ENCODE results near the gene ABCA3.

The ABCA3 gene

GRCh38 chr16:2350500-2350899, 10.0 kb upstream of the ABCA3 start:
- DNase-seq = no peak

- DNase-seq = no peak
These were observed 2.7 kb upstream of the ABCA3 start for GRCh38 chr16:2343211-2343610.

GRCh38 chr16:2341456-2342447, 1.2 kb upstream of the ABCA3 start:
- DNase-seq = peak; percentile 4

- peak; percentile 58 for DNase-seq
These were observed 725 bp downstream of the ABCA3 start for GRCh38 chr16:2339521-2340484.

- no peak for DNase-seq
These were observed 2.9 kb downstream of the ABCA3 start for GRCh38 chr16:2337431-2338296.

GRCh38 chr16:2335286-2335895, 5.1 kb downstream of the ABCA3 start:
- DNase-seq = no peak

- no peak for DNase-seq
These were observed 6.7 kb downstream of the ABCA3 start for GRCh38 chr16:2333772-2334379.

GRCh38 chr16:2333231-2333630, 7.3 kb downstream of the ABCA3 start:
- DNase-seq = no peak

GRCh38 chr16:2331931-2332267, 8.6 kb downstream of the ABCA3 start:
- no peak for DNase-seq

- no peak for DNase-seq
These were observed 9.2 kb downstream of the ABCA3 start for GRCh38 chr16:2331199-2331930.

GRCh38 chr16:2329532-2329931, 11.0 kb downstream of the ABCA3 start:
- DNase-seq = no peak

- DNase-seq = no peak
These were observed 12.1 kb downstream of the ABCA3 start for GRCh38 chr16:2328428-2328827.

GRCh38 chr16:2326191-2326590, 14.3 kb downstream of the ABCA3 start:
- DNase-seq = no peak

- DNase-seq = no peak
These were observed 14.7 kb downstream of the ABCA3 start for GRCh38 chr16:2325791-2326190.

- DNase-seq = no peak
These were observed 15.3 kb downstream of the ABCA3 start for GRCh38 chr16:2325181-2325580.

GRCh38 chr16:2324296-2324859, 16.1 kb downstream of the ABCA3 start:
- no peak for DNase-seq

GRCh38 chr16:2323701-2324100, 16.8 kb downstream of the ABCA3 start:
- no peak for DNase-seq

- DNase-seq = no peak
These were observed 20.9 kb downstream of the ABCA3 start for GRCh38 chr16:2319606-2320005.

GRCh38 chr16:2317231-2318020, 23.1 kb downstream of the ABCA3 start:
- no peak for DNase-seq

Data from CD4-positive, alpha-beta T cell treated with Interleukin-17A for 4 hours (primary cell).